ENCODE measurements around the gene DCLK3. TPM values are rescaled to one million over a fixed set of nuclear protein-coding genes. Genes with fewer than 3 reads are reported as not detected.

DCLK3 gene
- total RNA-seq, 1 donor from 2014 or later = not detected

DNA sequence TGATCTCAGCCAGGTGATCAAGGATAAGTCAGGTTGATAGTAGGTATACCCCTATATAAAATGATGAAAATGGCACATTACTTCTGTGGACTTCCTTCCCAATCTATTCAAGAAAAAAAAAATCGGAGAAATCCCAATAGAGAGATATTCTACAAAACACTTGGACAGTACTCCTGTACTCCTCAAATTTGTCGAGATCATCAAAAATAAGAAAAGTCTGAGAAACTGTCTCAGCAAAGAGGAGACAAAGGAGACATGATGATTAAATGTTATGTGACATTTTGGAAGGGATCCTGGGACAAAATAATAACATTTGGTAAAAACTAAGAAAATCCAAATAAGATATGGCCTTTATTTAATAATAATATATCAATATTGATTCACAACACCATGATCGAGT, 94.6 kb downstream of the DCLK3 start:
- TF ChIP-seq, protein P1, sequence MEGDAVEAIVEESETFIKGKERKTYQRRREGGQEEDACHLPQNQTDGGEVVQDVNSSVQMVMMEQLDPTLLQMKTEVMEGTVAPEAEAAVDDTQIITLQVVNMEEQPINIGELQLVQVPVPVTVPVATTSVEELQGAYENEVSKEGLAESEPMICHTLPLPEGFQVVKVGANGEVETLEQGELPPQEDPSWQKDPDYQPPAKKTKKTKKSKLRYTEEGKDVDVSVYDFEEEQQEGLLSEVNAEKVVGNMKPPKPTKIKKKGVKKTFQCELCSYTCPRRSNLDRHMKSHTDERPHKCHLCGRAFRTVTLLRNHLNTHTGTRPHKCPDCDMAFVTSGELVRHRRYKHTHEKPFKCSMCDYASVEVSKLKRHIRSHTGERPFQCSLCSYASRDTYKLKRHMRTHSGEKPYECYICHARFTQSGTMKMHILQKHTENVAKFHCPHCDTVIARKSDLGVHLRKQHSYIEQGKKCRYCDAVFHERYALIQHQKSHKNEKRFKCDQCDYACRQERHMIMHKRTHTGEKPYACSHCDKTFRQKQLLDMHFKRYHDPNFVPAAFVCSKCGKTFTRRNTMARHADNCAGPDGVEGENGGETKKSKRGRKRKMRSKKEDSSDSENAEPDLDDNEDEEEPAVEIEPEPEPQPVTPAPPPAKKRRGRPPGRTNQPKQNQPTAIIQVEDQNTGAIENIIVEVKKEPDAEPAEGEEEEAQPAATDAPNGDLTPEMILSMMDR (IDR thresholded peaks at IDR 0.05) = no peak
- DNase-seq = no peak
- no peaks in the 10 kb centered on the region for H3K36me3 ChIP-seq
- no peaks in the 10 kb centered on the region for H3K27me3 ChIP-seq
- intact Hi-C loops (cut with DNase I) = no loop called here
- H3K9me3 ChIP-seq = no peaks in the 10 kb centered on the region
- ATAC-seq = no peak
- no peaks in the 10 kb centered on the region for H3K4me1 ChIP-seq
- H3K4me3 ChIP-seq = no peak overlapping the region
- no peak overlapping the region for H3K27ac ChIP-seq

DNA sequence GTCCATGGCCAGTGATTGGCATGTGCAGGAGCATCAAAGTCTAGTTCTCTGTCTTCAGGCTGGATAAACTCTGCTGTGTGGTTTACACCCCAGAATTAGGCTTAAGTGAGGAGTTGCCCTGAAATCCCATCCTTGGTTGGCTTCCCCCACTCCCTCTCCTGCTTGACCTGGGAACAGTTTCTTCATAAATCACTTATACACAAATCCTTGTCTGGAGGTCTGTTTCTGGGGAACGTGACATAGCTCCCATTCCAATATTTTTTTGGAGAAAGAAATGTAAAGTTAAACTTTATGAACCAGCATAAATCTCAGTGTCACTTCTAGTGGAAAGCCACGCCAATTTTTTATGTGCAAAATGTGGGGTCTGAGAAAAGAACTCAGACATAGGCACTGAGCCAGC, 98.2 kb downstream of the DCLK3 start:
- no peak for ATAC-seq
- Histone ChIP-seq H3K9me3 (no peaks in the 10 kb centered on the region), H3K4me1 (no peaks in the 10 kb centered on the region), H3K36me3 (no peaks in the 10 kb centered on the region), H3K27me3 (no peaks in the 10 kb centered on the region), H3K27ac (no peak overlapping the region), H3K4me3 (no peak overlapping the region)
- intact Hi-C loops (cut with DNase I) = no loop called here
- DNase-seq = no peak
- TF ChIP-seq, protein P1 (IDR thresholded peaks at IDR 0.05) = no peak

DNA sequence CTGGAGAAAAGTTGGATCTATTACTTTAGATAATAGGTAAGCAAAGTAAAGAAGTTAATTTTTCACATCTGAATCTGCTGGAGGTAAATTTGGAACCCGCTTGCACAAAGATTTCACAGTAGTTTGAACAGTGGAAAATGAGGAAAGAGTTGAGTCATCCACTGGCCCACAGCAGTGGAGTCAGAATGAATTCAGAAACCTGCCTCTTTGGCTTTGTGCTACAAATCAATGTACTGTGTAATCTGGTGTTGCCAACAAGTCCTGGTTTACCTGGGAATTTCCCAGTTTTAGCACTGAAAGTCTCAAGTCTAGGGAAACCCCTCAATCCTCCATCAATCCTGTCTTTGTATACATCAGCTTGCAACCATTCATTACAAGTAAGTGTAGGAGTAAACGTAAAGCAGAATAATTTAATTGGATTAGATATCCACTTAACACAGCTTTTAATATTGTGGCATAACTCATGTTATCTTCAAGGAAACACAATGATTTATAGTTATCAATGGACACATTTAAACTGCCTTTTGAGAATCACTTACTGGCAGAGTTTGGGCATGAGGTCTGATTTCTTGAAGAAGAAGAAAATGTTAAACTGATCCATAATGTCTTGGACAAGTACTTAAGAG, 100.6 kb downstream of the DCLK3 start:
- ATAC-seq (no peak), DNase-seq (no peak)
- no peaks in the 10 kb centered on the region for H3K9me3 ChIP-seq
- intact Hi-C loops (cut with DNase I) = no loop called here
- no peak overlapping the region for H3K27ac ChIP-seq
- TF ChIP-seq, protein P1 (IDR thresholded peaks at IDR 0.05) = no peak
- H3K4me3 ChIP-seq = no peak overlapping the region
- no peaks in the 10 kb centered on the region for H3K36me3 ChIP-seq
- no peaks in the 10 kb centered on the region for H3K4me1 ChIP-seq
- no peaks in the 10 kb centered on the region for H3K27me3 ChIP-seq

DNA sequence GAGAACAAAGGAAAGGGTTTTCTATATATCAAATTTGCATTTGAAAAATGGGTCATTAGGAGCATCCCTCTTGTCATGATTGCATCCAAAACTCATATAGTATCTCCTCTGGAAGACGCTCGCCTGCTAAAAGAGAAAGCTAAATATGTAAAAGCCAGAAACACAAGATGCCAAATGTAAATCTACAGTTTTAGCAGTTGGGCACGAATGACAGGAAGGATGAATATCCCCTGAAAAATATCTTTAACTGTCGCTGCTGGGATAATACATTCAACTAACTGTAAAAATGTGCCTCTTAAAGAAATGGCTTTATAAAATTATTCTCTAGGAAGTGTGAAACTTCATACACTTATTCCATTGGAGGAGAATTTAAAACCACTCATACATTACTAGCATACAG, 101.7 kb downstream of the DCLK3 start:
- Histone ChIP-seq H3K27ac (no peak overlapping the region), H3K4me1 (no peaks in the 10 kb centered on the region), H3K4me3 (no peak overlapping the region), H3K27me3 (no peaks in the 10 kb centered on the region), H3K36me3 (no peaks in the 10 kb centered on the region), H3K9me3 (no peaks in the 10 kb centered on the region)
- intact Hi-C loops (cut with DNase I) = no loop called here
- TF ChIP-seq, protein P1 (IDR thresholded peaks at IDR 0.05) = no peak
- no peak for DNase-seq
- no peak for ATAC-seq

Other genes with a start within 250 kb of the DCLK3 start
- 38.5 TPM for gene TRANK1, start 180.5 kb upstream of the DCLK3 start, total RNA-seq
- 20.1 TPM for gene EPM2AIP1, start 228.6 kb upstream of the DCLK3 start, total RNA-seq
- 31.3 TPM for gene MLH1, start 229.0 kb upstream of the DCLK3 start, total RNA-seq

All from upper lobe of right lung (tissue), 1 donor.